Limb (tissue), 2 donors: Measurements from ENCODE around the gene GJA3.

Source experiments
- DNase-seq, 2 donors: peaks; one replicate each; pipeline ENCODE4 v3.0.0-alpha.2; 2016; ENCODE audit errors: extremely low spot score in 2 of 2

Gene GJA3

GRCh38 chr13:20160306-20161274, at the start of gene GJA3:
TSS of gene GJA3 (minus strand) at chr13:20161052. CDS start at chr13:20143288, 17,764 bp downstream.
- DNase-seq, result peak in 1 of 2 donors; percentile 59

- no peak for DNase-seq
Observed at GRCh38 chr13:20209948-20210347, 49.1 kb upstream of the GJA3 start.

- no peak for DNase-seq
Observed at GRCh38 chr13:20206698-20207235, 45.9 kb upstream of the GJA3 start.

DNA sequence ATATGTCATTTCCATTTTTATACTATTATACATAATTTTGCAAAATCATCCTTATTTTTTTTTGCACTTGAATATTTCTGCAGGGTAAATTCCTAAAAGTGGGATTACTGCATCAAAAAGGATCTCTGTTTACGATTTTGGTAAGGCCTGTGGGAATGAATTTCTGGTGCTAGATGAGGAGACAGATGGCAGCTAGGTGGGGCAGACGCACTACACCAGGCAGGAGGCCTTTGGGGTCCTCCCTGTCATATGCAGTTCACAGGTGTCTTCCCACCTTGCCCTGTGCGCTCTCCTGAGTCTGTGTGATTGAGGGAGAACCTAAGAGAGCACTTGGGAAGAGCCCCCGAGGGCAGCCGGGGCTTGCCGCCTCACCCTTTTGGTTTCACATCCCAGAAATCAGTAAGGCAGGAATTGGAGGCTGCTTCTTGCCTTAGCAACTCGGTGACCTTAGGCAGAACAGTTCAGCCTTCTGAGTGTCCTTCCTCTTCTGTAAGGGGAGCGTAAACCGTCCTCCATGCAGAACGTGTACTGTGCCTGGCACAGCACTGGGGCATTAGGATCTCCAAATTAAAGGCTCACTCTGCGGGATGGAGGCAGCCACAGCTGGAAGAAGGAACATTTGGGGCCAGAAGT, 45.3 kb upstream of the GJA3 start:
- no peak for DNase-seq

DNA sequence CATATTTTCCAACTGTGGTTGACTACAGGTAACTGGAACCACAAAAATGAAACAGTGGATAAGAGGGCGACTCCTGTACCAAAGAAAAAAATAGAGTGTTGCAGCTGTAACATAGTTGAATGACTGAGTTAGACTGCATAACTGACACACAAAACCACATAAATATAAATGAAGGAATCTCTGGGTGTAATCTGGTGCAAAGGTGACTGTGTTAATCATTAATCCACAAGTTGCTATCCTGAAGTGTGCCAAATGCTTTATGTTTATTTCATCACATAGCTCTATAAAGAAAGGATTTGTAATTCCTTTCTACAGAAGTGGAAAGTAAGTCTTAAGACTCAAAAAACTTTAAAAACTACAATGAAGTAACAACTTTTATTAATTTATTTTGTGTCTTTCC, 37.9 kb upstream of the GJA3 start:
- no peak for DNase-seq

DNA sequence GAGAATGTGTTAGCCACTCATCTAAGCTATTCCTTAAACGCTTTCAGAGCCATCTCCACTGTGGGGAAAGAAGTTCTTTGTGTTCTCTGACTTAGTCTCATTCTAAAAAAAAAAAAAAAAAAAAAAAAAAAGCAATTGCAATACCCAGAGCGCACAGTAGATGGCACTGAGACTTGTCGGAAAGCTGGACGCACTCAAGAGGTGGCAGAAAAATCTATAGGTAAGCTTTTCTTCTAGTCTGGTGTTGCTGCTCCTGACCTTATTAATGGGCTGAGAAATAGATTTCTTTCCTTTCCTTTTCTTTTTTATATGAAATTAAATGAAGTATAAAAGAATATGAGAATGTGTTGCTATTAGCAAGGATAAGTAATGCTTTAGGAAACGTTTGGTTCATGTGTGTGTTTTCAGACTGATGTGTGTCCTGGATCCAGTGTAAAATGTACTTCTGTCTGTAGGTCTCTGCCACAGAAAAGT, 36.5 kb upstream of the GJA3 start:
- peak in 1 of 2 donors; percentile 52 for DNase-seq

GRCh38 chr13:20195801-20196200, 34.9 kb upstream of the GJA3 start:
- no peak for DNase-seq

DNA sequence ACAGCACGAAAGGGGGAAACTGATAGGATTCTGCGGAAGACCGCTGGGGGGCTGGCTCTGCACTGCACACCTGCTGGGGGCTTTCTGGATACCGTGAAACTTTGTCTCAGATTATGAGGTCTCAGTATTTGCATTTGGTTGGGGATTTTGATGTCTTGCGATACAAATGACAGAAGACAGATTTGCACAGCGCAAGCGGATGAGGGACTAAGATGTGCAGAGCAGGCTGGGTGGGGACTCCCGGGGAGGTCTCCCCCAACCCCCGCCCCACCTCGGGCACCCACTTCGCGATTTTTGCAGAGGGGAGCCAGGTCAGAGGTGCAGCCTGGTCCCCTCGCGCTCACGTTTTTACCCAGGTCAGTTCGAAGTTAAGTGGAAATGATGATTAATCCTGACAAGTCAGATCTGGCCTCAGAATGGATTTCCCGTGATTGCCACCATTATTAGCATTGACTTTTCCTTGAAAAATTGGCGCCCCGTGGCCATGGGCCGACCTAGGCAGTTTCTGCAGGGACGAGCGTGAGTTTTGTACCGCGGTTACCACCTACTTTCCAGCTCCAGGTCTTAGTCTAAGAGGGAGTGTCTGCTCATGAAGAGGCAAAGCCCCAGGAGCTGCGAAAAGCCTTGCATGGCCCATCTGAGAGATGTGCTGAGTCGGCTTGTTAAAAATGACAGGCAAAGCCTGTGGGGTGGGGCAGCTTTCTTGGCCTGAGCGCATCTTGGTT, 33.2 kb upstream of the GJA3 start:
- no peak for DNase-seq

GRCh38 chr13:20193162-20193906, 32.5 kb upstream of the GJA3 start:
- DNase-seq, result peak in 1 of 2 donors; percentile 51

DNA sequence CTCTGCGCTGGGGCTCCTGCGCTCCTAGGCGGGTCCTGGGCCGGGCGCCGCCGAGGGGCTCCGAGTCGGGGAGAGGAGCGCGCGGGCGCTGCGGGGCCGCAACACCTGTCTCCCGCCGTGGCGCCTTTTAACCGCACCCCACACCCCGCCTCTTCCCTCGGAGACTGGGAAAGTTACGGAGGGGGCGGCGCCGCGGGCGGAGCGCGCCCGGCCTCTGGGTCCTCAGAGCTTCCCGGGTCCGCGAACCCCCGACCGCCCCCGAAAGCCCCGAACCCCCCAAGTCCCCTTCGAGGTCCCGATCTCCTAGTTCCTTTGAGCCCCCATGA, 31.9 kb upstream of the GJA3 start, which contains the start of gene GJB2:
TSS of gene GJB2 (minus strand) at position 103 of the 326 bp plus-strand sequence. CDS start 3,357 bp downstream, outside the sequence.
- no peak for DNase-seq

DNA sequence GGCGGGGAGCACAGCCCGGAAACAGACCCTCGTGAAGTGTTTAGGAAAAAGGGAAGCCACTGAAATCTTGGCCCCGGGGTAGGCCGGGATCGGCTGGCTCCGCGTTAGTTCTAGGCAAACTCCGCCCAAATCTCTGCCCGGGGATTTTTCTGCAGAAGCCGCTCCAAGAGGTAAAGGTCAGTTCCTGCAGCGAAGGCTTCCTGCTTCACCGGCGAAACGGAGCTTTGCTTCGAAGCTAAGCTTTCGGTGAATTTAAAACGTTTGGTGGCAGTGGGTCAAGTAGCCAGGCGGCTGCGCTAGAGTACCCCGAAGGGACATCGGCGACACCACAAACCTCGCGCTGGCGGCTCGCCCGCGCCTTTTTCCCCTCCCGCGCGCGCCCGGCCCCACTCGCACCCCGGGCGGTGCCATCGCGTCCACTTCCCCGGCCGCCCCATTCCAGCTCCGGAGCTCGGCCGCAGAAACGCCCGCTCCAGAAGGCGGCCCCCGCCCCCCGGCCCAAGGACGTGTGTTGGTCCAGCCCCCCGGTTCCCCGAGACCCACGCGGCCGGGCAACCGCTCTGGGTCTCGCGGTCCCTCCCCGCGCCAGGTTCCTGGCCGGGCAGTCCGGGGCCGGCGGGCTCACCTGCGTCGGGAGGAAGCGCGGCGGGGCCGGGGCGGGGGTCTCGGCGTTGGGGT, 31.4 kb upstream of the GJA3 start:
- DNase-seq, result peak in 1 of 2 donors; percentile 49

DNA sequence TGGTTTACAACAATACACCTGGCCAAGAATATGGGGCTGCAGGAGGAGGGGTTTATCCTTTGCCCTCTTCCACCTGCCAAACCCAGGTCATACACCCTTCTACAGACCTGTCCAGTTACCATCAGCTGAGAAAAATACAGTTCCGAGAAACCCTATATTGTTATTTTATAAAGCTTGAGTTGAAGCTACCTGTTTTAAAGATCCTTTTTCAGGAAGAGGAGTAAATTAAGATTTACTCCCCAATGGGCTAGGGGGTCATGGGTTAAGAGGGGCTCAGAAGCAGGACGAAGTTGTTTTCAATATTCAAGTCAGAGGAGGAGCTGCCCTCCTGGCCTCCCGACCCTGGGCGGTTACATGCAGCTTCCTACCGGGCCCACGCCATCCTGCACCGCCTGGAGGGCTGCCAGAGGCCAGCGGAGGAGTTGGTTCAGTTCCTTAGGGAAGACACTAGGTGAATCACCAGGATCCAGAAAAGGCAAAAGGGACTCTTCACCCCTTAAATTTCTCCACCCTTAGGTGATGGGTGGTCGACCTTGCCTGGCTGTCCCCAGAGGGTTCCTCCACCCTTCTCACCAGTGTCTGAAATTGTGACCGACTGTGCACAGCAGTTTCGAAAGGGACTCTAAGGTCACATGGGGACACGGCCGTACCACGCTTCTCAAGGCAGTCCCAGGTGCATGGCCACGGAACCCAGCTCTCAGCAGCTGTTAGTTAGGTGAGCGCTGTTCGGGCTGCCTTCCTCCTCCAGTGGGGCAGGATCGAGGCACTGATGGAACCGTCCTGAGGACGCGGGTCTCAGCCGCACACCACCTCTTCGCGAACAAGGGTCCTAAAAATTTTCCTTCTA, 30.7 kb upstream of the GJA3 start:
- DNase-seq, result no peak

DNA sequence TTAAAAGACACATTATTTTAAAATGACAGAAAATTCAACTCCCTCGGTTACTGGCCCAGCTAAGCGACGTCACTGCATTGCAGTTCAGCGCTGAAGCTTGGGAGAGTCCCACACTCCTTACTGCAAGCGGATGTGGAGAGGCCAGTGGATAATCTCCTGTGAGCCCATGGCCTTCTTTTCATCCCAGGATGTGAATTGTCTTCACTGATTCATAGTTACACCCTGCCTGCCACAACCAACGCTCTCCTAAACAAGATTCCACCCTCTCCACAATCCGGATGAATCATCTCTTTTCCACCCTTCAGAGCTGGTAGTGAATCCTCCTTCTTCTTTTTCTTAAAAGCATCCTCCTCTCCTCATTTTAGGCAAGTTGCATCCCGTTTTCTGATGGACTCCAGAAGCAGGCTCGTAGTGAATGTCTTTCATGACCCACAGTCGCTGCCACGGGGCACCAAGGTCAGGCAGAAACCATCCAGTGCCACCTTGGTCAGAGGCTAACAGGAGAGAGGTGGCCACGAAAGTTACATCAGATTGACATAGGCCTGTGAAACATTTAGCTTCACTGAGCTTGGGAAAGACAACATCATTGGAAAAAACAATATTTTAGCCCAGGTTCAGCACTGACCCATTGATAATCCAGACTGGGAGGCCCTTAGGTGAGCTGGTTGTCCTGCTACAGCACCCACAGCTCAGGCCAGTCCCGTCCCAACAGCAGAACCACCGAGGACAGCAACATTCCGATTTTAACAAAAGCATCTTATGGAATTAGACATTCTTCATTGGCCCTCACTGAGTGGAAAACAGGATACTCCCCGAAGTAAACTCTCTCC, 29.8 kb upstream of the GJA3 start:
- no peak for DNase-seq

- DNase-seq, result no peak
Observed at GRCh38 chr13:20190076-20190475, 29.2 kb upstream of the GJA3 start.

DNA sequence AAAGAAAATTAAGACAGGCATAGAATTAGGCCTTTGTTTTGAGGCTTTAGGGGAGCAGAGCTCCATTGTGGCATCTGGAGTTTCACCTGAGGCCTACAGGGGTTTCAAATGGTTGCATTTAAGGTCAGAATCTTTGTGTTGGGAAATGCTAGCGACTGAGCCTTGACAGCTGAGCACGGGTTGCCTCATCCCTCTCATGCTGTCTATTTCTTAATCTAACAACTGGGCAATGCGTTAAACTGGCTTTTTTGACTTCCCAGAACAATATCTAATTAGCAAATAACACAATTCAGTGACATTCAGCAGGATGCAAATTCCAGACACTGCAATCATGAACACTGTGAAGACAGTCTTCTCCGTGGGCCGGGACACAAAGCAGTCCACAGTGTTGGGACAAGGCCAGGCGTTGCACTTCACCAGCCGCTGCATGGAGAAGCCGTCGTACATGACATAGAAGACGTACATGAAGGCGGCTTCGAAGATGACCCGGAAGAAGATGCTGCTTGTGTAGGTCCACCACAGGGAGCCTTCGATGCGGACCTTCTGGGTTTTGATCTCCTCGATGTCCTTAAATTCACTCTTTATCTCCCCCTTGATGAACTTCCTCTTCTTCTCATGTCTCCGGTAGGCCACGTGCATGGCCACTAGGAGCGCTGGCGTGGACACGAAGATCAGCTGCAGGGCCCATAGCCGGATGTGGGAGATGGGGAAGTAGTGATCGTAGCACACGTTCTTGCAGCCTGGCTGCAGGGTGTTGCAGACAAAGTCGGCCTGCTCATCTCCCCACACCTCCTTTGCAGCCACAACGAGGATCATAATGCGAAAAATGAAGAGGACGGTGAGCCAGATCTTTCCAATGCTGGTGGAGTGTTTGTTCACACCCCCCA, 28.1 kb upstream of the GJA3 start:
- DNase-seq, result no peak

- DNase-seq, result no peak
Observed at GRCh38 chr13:20186771-20187170, 25.9 kb upstream of the GJA3 start.

- no peak for DNase-seq
Observed at GRCh38 chr13:20185366-20186056, 24.7 kb upstream of the GJA3 start.
